ENCODE measurements around the gene SENP3.

Gene SENP3

DNA sequence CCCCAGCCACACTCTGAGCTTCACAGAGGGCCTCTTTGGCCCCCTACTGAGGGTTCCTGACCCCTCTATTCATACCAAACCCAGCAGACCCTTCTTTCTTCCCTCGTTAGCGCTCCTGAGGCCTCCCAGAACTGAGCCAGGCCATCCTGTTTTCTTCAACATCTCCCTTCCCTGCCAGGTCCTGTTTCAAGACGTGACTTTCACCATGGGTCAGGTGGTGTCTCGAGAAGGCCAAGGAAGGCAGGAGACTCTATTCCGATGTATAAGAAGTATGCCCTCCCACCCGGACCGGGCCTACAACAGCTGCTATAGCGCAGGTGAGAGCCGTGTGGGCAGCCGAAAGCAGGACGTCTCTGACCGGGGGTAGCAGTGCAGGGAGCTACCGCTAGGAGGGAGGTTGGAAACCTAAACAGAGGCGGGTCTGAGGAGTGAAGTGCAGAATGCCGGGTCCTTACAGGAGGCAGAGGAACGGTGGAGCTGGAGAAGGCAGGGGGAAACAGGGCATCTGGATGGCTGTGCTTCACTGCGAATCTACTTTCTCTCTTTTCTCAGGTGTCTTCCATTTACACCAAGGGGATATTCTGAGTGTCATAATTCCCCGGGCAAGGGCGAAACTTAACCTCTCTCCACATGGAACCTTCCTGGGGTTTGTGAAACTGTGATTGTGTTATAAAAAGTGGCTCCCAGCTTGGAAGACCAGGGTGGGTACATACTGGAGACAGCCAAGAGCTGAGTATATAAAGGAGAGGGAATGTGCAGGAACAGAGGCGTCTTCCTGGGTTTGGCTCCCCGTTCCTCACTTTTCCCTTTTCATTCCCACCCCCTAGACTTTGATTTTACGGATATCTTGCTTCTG is 1.3 kb upstream of the SENP3 start (continued):
- TF ChIP-seq, protein P1, sequence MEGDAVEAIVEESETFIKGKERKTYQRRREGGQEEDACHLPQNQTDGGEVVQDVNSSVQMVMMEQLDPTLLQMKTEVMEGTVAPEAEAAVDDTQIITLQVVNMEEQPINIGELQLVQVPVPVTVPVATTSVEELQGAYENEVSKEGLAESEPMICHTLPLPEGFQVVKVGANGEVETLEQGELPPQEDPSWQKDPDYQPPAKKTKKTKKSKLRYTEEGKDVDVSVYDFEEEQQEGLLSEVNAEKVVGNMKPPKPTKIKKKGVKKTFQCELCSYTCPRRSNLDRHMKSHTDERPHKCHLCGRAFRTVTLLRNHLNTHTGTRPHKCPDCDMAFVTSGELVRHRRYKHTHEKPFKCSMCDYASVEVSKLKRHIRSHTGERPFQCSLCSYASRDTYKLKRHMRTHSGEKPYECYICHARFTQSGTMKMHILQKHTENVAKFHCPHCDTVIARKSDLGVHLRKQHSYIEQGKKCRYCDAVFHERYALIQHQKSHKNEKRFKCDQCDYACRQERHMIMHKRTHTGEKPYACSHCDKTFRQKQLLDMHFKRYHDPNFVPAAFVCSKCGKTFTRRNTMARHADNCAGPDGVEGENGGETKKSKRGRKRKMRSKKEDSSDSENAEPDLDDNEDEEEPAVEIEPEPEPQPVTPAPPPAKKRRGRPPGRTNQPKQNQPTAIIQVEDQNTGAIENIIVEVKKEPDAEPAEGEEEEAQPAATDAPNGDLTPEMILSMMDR (tag by site-specific recombination; IDR thresholded peaks at IDR 0.05), result peak; percentile 87
- TF ChIP-seq ZFHX2 (tag by site-specific recombination; conservative IDR thresholded peaks at IDR 0.05), result peak; percentile 36; the same call in 1 of the 2 replicates
- TF ChIP-seq ZNF404 (tag by site-specific recombination; IDR thresholded peaks at IDR 0.05), result no peak
- TF ChIP-seq OSR2 (tag by site-specific recombination; IDR thresholded peaks at IDR 0.05), result peak; percentile 34; the same call in 1 of the 2 replicates
- TF ChIP-seq, protein P2, sequence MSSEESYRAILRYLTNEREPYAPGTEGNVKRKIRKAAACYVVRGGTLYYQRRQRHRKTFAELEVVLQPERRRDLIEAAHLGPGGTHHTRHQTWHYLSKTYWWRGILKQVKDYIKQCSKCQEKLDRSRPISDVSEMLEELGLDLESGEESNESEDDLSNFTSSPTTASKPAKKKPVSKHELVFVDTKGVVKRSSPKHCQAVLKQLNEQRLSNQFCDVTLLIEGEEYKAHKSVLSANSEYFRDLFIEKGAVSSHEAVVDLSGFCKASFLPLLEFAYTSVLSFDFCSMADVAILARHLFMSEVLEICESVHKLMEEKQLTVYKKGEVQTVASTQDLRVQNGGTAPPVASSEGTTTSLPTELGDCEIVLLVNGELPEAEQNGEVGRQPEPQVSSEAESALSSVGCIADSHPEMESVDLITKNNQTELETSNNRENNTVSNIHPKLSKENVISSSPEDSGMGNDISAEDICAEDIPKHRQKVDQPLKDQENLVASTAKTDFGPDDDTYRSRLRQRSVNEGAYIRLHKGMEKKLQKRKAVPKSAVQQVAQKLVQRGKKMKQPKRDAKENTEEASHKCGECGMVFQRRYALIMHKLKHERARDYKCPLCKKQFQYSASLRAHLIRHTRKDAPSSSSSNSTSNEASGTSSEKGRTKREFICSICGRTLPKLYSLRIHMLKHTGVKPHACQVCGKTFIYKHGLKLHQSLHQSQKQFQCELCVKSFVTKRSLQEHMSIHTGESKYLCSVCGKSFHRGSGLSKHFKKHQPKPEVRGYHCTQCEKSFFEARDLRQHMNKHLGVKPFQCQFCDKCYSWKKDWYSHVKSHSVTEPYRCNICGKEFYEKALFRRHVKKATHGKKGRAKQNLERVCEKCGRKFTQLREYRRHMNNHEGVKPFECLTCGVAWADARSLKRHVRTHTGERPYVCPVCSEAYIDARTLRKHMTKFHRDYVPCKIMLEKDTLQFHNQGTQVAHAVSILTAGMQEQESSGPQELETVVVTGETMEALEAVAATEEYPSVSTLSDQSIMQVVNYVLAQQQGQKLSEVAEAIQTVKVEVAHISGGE (tag by site-specific recombination; conservative IDR thresholded peaks at IDR 0.05; ENCODE audit: low read depth), result 0 out of 2 replicates have a peak, but pooled peaks have one; percentile 5
- TF ChIP-seq ZNF660 (tag by site-specific recombination; IDR thresholded peaks at IDR 0.05), result no peak
- TF ChIP-seq MEIS1 (CRISPR knock-in tag; IDR thresholded peaks at IDR 0.05; ENCODE audit: borderline replicate concordance), result no peak
- TF ChIP-seq EGR2 (tag by site-specific recombination; IDR thresholded peaks at IDR 0.05; ENCODE audit: low read depth), result peak; percentile 55
- TF ChIP-seq ZNF585B (tag by site-specific recombination; IDR thresholded peaks at IDR 0.05), result no peak
- TF ChIP-seq, protein P3, sequence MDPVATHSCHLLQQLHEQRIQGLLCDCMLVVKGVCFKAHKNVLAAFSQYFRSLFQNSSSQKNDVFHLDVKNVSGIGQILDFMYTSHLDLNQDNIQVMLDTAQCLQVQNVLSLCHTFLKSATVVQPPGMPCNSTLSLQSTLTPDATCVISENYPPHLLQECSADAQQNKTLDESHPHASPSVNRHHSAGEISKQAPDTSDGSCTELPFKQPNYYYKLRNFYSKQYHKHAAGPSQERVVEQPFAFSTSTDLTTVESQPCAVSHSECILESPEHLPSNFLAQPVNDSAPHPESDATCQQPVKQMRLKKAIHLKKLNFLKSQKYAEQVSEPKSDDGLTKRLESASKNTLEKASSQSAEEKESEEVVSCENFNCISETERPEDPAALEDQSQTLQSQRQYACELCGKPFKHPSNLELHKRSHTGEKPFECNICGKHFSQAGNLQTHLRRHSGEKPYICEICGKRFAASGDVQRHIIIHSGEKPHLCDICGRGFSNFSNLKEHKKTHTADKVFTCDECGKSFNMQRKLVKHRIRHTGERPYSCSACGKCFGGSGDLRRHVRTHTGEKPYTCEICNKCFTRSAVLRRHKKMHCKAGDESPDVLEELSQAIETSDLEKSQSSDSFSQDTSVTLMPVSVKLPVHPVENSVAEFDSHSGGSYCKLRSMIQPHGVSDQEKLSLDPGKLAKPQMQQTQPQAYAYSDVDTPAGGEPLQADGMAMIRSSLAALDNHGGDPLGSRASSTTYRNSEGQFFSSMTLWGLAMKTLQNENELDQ (tag by site-specific recombination; IDR thresholded peaks at IDR 0.05; ENCODE audit: low read depth), result no peak
- no peak for TF ChIP-seq ZXDB (tag by site-specific recombination; IDR thresholded peaks at IDR 0.05)
- no peak for TF ChIP-seq ZNF311 (tag by site-specific recombination; IDR thresholded peaks at IDR 0.05; ENCODE audit: borderline replicate concordance)
- TF ChIP-seq FEZF1 (tag by site-specific recombination; IDR thresholded peaks at IDR 0.05), result no peak
- no peak for TF ChIP-seq RBAK (tag by site-specific recombination; IDR thresholded peaks at IDR 0.05)
- no peak for TF ChIP-seq ZNF837 (tag by site-specific recombination; IDR thresholded peaks at IDR 0.05)
- TF ChIP-seq, protein P4, sequence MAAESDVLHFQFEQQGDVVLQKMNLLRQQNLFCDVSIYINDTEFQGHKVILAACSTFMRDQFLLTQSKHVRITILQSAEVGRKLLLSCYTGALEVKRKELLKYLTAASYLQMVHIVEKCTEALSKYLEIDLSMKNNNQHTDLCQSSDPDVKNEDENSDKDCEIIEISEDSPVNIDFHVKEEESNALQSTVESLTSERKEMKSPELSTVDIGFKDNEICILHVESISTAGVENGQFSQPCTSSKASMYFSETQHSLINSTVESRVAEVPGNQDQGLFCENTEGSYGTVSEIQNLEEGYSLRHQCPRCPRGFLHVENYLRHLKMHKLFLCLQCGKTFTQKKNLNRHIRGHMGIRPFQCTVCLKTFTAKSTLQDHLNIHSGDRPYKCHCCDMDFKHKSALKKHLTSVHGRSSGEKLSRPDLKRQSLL (tag by site-specific recombination; IDR thresholded peaks at IDR 0.05), result no peak
- TF ChIP-seq ZNF610 (tag by site-specific recombination; IDR thresholded peaks at IDR 0.05; ENCODE audit: borderline replicate concordance), result no peak
- no peak; the same call in 1 of the 2 replicates for TF ChIP-seq IKZF3 (tag by site-specific recombination; IDR thresholded peaks at IDR 0.05)
- TF ChIP-seq, protein P5, sequence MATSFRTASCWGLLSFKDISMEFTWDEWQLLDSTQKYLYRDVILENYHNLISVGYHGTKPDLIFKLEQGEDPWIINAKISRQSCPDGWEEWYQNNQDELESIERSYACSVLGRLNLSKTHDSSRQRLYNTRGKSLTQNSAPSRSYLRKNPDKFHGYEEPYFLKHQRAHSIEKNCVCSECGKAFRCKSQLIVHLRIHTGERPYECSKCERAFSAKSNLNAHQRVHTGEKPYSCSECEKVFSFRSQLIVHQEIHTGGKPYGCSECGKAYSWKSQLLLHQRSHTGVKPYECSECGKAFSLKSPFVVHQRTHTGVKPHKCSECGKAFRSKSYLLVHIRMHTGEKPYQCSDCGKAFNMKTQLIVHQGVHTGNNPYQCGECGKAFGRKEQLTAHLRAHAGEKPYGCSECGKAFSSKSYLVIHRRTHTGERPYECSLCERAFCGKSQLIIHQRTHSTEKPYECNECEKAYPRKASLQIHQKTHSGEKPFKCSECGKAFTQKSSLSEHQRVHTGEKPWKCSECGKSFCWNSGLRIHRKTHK (tag by site-specific recombination; IDR thresholded peaks at IDR 0.05), result no peak
- TF ChIP-seq, protein P6, sequence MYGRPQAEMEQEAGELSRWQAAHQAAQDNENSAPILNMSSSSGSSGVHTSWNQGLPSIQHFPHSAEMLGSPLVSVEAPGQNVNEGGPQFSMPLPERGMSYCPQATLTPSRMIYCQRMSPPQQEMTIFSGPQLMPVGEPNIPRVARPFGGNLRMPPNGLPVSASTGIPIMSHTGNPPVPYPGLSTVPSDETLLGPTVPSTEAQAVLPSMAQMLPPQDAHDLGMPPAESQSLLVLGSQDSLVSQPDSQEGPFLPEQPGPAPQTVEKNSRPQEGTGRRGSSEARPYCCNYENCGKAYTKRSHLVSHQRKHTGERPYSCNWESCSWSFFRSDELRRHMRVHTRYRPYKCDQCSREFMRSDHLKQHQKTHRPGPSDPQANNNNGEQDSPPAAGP (tag by site-specific recombination; IDR thresholded peaks at IDR 0.05), result peak; percentile 35; the same call in 1 of the 2 replicates
- no peak for TF ChIP-seq ZBTB7A (tag by site-specific recombination; IDR thresholded peaks at IDR 0.05; ENCODE audit: low read depth)
- TF ChIP-seq, protein P7, sequence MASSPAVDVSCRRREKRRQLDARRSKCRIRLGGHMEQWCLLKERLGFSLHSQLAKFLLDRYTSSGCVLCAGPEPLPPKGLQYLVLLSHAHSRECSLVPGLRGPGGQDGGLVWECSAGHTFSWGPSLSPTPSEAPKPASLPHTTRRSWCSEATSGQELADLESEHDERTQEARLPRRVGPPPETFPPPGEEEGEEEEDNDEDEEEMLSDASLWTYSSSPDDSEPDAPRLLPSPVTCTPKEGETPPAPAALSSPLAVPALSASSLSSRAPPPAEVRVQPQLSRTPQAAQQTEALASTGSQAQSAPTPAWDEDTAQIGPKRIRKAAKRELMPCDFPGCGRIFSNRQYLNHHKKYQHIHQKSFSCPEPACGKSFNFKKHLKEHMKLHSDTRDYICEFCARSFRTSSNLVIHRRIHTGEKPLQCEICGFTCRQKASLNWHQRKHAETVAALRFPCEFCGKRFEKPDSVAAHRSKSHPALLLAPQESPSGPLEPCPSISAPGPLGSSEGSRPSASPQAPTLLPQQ (tag by site-specific recombination; IDR thresholded peaks at IDR 0.05), result no peak
- no peak for TF ChIP-seq GLI4 (tag by site-specific recombination; IDR thresholded peaks at IDR 0.05)
- no peak for TF ChIP-seq ZNF629 (tag by site-specific recombination; IDR thresholded peaks at IDR 0.05)
- TF ChIP-seq ZNF341 (tag by site-specific recombination; IDR thresholded peaks at IDR 0.05; ENCODE audit: low read depth), result peak; percentile 80
- TF ChIP-seq ZNF10 (tag by site-specific recombination; IDR thresholded peaks at IDR 0.05), result peak; percentile 69
- peak; percentile 58 for TF ChIP-seq SP2 (tag by site-specific recombination; IDR thresholded peaks at IDR 0.05)

Measured in HEK293 (cell line).